Liver (tissue), 3 donors: Measurements from ENCODE around the gene TJP1.

ENCODE experiments used
- EGR1 ChIP-seq, 2 donors: IDR thresholded peaks; 2 replicates each; pipeline ENCODE4 v1.6.1; 2016 to 2018; ENCODE audit warnings: antibody characterized with exemption in 2 of 2, low read depth in 2 of 2
- HNF4G ChIP-seq: IDR thresholded peaks from 2 replicates; pipeline ENCODE4 v1.6.1; 2016; ENCODE audit warnings: antibody characterized with exemption
- JUND ChIP-seq, 2 donors: IDR thresholded peaks; 2 replicates each; pipeline ENCODE4 v1.6.1; 2016; ENCODE audit warnings: antibody characterized with exemption in 2 of 2
- NR2F2 ChIP-seq: IDR thresholded peaks from 2 replicates; pipeline ENCODE4 v1.6.1; 2016; ENCODE audit warnings: antibody characterized with exemption
- RAD21 ChIP-seq, 2 donors: IDR thresholded peaks; 2 replicates each; pipeline ENCODE4 v1.6.1; 2016; ENCODE audit warnings: antibody characterized with exemption in 2 of 2, mild to moderate bottlenecking in 2 of 2
- RXRA ChIP-seq, 2 donors: IDR thresholded peaks; 2 replicates each; pipeline ENCODE4 v1.6.1; 2017 to 2018; ENCODE audit warnings: antibody characterized with exemption in 2 of 2, mild to moderate bottlenecking in 1 of 2
- TAF1 ChIP-seq: conservative IDR thresholded peaks from 2 replicates; pipeline ENCODE4 v1.6.1; 2016; ENCODE audit warnings: antibody characterized with exemption, mild to moderate bottlenecking
- TF ChIP-seq, protein P1 (sequence below): fragments of 150-350 bp; IDR thresholded peaks from 2 replicates; pipeline ENCODE4 v1.5.1; 2017; ENCODE audit warnings: improper control_type of control experiment, low read depth, low read length; ENCODE audit not compliant: missing input control
- TF ChIP-seq, protein P2 (sequence below): IDR thresholded peaks from 2 replicates; pipeline ENCODE4 v1.6.1; 2016; ENCODE audit warnings: antibody characterized with exemption
- TF ChIP-seq, protein P3 (sequence below): IDR thresholded peaks from 2 replicates; pipeline ENCODE4 v1.6.1; 2016; ENCODE audit warnings: antibody characterized with exemption, mild to moderate bottlenecking
- TF ChIP-seq, protein P4 (sequence below): IDR thresholded peaks from 2 replicates; pipeline ENCODE4 v1.6.1; 2016; ENCODE audit warnings: antibody characterized with exemption
- TF ChIP-seq, protein P5 (sequence below): IDR thresholded peaks from 2 replicates; pipeline ENCODE4 v1.6.1; 2016; ENCODE audit warnings: antibody characterized with exemption
- donor health status: healthy.
- donor health status: healthy.

DNA sequence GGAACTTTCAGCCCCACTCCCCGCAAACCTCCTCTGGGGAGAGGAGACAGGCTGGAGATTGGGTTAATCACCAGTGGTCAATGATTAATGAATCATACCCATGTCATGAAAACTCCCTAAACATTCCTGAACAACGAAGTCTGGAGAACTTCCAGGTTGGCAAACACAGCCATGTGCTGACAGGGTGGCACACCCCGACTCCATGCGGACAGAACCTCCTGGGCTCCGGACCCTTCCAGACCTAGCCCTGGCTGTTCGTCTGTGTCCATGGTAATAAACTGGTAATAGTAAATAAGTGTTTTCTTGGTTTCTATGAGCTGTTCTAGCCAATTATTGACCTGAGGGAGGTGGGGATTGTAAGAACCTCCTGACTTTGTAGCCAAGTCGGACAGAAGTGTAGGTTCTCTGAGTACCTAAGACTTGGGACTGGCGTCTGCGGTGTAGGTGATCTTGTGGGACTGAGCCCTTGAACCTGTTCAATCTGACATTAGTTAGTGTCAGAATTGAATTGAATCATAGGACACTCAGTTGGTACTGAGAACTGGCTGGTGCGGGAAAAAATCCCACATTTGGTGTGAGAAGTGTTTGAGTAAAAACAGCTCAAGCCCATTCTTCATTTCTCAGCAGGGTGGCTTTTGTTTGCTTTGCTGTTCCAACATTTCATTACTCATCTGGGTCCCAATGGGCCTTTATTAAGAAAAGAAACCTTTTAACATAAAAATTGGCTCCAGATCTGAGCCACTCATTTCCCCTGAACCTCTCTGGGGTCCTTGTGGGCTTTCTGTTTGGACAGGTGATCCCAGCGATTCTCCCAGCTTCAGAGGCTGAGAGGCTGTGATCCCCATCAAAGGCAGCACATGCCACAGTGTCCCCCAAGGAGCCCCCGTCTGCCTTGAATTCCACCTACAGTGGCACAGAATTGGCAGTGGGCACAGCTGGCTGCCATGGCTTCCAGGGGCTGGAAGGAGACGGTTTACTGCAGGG lies 151.0 kb downstream of the TJP1 start:
- TF ChIP-seq, protein P1, sequence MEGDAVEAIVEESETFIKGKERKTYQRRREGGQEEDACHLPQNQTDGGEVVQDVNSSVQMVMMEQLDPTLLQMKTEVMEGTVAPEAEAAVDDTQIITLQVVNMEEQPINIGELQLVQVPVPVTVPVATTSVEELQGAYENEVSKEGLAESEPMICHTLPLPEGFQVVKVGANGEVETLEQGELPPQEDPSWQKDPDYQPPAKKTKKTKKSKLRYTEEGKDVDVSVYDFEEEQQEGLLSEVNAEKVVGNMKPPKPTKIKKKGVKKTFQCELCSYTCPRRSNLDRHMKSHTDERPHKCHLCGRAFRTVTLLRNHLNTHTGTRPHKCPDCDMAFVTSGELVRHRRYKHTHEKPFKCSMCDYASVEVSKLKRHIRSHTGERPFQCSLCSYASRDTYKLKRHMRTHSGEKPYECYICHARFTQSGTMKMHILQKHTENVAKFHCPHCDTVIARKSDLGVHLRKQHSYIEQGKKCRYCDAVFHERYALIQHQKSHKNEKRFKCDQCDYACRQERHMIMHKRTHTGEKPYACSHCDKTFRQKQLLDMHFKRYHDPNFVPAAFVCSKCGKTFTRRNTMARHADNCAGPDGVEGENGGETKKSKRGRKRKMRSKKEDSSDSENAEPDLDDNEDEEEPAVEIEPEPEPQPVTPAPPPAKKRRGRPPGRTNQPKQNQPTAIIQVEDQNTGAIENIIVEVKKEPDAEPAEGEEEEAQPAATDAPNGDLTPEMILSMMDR, result no peak
- TF ChIP-seq, protein P2, sequence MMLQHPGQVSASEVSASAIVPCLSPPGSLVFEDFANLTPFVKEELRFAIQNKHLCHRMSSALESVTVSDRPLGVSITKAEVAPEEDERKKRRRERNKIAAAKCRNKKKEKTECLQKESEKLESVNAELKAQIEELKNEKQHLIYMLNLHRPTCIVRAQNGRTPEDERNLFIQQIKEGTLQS, result no peak
- TF ChIP-seq, protein P3, sequence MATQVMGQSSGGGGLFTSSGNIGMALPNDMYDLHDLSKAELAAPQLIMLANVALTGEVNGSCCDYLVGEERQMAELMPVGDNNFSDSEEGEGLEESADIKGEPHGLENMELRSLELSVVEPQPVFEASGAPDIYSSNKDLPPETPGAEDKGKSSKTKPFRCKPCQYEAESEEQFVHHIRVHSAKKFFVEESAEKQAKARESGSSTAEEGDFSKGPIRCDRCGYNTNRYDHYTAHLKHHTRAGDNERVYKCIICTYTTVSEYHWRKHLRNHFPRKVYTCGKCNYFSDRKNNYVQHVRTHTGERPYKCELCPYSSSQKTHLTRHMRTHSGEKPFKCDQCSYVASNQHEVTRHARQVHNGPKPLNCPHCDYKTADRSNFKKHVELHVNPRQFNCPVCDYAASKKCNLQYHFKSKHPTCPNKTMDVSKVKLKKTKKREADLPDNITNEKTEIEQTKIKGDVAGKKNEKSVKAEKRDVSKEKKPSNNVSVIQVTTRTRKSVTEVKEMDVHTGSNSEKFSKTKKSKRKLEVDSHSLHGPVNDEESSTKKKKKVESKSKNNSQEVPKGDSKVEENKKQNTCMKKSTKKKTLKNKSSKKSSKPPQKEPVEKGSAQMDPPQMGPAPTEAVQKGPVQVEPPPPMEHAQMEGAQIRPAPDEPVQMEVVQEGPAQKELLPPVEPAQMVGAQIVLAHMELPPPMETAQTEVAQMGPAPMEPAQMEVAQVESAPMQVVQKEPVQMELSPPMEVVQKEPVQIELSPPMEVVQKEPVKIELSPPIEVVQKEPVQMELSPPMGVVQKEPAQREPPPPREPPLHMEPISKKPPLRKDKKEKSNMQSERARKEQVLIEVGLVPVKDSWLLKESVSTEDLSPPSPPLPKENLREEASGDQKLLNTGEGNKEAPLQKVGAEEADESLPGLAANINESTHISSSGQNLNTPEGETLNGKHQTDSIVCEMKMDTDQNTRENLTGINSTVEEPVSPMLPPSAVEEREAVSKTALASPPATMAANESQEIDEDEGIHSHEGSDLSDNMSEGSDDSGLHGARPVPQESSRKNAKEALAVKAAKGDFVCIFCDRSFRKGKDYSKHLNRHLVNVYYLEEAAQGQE, result peak; percentile 68
- TF ChIP-seq TAF1 (peak; percentile 82), JUND (IDR thresholded peaks at IDR 0.05) (peak in 1 of 2 donors; percentile 78), RAD21 (IDR thresholded peaks at IDR 0.05) (peak in 1 of 2 donors; percentile 32), HNF4G (no peak), EGR1 (IDR thresholded peaks at IDR 0.05; ENCODE audit: low read depth in 2 of 2) (no peak), RXRA (IDR thresholded peaks at IDR 0.05) (peak in 1 of 2 donors; percentile 61), NR2F2 (no peak)
- TF ChIP-seq, protein P4, sequence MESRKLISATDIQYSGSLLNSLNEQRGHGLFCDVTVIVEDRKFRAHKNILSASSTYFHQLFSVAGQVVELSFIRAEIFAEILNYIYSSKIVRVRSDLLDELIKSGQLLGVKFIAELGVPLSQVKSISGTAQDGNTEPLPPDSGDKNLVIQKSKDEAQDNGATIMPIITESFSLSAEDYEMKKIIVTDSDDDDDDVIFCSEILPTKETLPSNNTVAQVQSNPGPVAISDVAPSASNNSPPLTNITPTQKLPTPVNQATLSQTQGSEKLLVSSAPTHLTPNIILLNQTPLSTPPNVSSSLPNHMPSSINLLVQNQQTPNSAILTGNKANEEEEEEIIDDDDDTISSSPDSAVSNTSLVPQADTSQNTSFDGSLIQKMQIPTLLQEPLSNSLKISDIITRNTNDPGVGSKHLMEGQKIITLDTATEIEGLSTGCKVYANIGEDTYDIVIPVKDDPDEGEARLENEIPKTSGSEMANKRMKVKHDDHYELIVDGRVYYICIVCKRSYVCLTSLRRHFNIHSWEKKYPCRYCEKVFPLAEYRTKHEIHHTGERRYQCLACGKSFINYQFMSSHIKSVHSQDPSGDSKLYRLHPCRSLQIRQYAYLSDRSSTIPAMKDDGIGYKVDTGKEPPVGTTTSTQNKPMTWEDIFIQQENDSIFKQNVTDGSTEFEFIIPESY, result no peak
- TF ChIP-seq, protein P5, sequence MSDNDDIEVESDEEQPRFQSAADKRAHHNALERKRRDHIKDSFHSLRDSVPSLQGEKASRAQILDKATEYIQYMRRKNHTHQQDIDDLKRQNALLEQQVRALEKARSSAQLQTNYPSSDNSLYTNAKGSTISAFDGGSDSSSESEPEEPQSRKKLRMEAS, result peak; percentile 98
